Medulla oblongata (tissue), 1 donor: ENCODE measurements around the gene SYVN1.
A peak's percentile ranks its signal among the peaks of the same experiment; 100 is the strongest.
"Not testable (repeated sequence)": the region's sequence is repeated elsewhere in the genome, so short reads cannot be mapped to it uniquely, and the experiment has no call there.

ENCODE experiments used
- DNase-seq: peaks from one replicate; pipeline ENCODE4 v3.0.0-alpha.2; 2015; ENCODE audit errors: extremely low spot score

SYVN1 gene

GRCh38 chr11:65127473-65128181 is 6.7 kb downstream of the SYVN1 start:
- DNase-seq: no peak

- DNase-seq: no peak
Observed at GRCh38 chr11:65126624-65127274, 7.6 kb downstream of the SYVN1 start.

GRCh38 chr11:65125197-65126056 is 8.9 kb downstream of the SYVN1 start:
- no peak for DNase-seq

GRCh38 chr11:65124480-65125196 is 9.7 kb downstream of the SYVN1 start:
- no peak for DNase-seq

GRCh38 chr11:65121865-65122696 is 12.2 kb downstream of the SYVN1 start, which contains the start of the genes FAU and MRPL49:
Gene FAU, minus strand, starts transcription at chr11:65122134. Its CDS starts 321 bp downstream, at chr11:65121813.
Gene MRPL49, plus strand, starts transcription at chr11:65122321. Its CDS starts 26 bp downstream, at chr11:65122347.
- peak; percentile 96 for DNase-seq

GRCh38 chr11:65121447-65121864 is 12.9 kb downstream of the SYVN1 start:
- no peak for DNase-seq

- DNase-seq: no peak
Observed at GRCh38 chr11:65120831-65121230, 13.5 kb downstream of the SYVN1 start.

GRCh38 chr11:65119670-65119995 is 14.7 kb downstream of the SYVN1 start:
- no peak for DNase-seq

GRCh38 chr11:65118891-65119669 is 15.2 kb downstream of the SYVN1 start:
- DNase-seq: not testable (repeated sequence)

- no peak for DNase-seq
Observed at GRCh38 chr11:65118097-65118837, 16.1 kb downstream of the SYVN1 start.

- DNase-seq: peak; percentile 99
Observed at GRCh38 chr11:65117206-65118096, 16.9 kb downstream of the SYVN1 start, which contains the start of gene ZNHIT2. Gene ZNHIT2, minus strand, starts transcription at chr11:65117701. Its CDS starts 48 bp downstream, at chr11:65117653.

GRCh38 chr11:65116370-65117205 is 17.7 kb downstream of the SYVN1 start:
- no peak for DNase-seq

GRCh38 chr11:65115361-65116082 is 18.8 kb downstream of the SYVN1 start:
- DNase-seq: no peak

- no peak for DNase-seq
Observed at GRCh38 chr11:65114538-65115171, 19.7 kb downstream of the SYVN1 start.

GRCh38 chr11:65113839-65114238 is 20.5 kb downstream of the SYVN1 start:
- DNase-seq: no peak

GRCh38 chr11:65113361-65113756 is 21.0 kb downstream of the SYVN1 start:
- no peak for DNase-seq
